K562 (cell line): Measurements from ENCODE around the gene RBL1. TPM values are rescaled to one million over a fixed set of nuclear protein-coding genes. Genes with fewer than 3 reads are reported as not detected.

Source experiments
- ATAC-seq: fragments of 200-7000 bp; cut with Tn5 transposase; 3 replicates; pipeline ENCODE4 v1.9.1; 2020; ENCODE audit warnings: moderate library complexity
- BruUV-seq: library from RNA; stranded (reverse); fragments of 400-500 nt; replicated peaks from 2 replicates; lab custom pipeline; 2021; lab: Mats Ljungman, UMichigan
- CTCF ChIA-PET: fragments of 300-600 bp; formaldehyde crosslinking; extraction: SDS; loops from one replicate; lab custom pipeline; 2021; ENCODE audit warnings: low intra/inter-chr PET ratio; lab: Yijun Ruan, JAX
- POLR2A ChIA-PET: fragments of 300-600, 350-650 bp; sonication (Branson Sonifier 250); formaldehyde crosslinking; extraction: SDS; loops from one replicate; lab custom pipeline; 2021; ENCODE audit warnings: antibody characterized with exemption, inconsistent platforms; lab: Yijun Ruan, JAX
- DNase-seq, 4 experiments: peaks; one replicate each; pipeline versions ENCODE4 v3.0.0 to v3.0.0-alpha.2; 2011 to 2018; ENCODE audit warnings: low spot score in 3 of 4, mixed read lengths in 3 of 4; ENCODE audit errors: extremely low read depth in 1 of 4
- FAIRE-seq: peaks from 2 replicates; lab custom pipeline; 2011; peaks lifted over from hg19 to GRCh38; lab: Jason Lieb, UNC
- H2AFZ ChIP-seq: 2 replicates; pipeline ENCODE4 v1.6.0; 2011; ENCODE audit warnings: low read depth, low read length, control low read depth, inconsistent platforms
- H3K27ac ChIP-seq: fragments of 200-600 bp; 3 replicates; pipeline ENCODE4 v1.8.0; 2011; ENCODE audit warnings: low read depth, mild to moderate bottlenecking, control low read depth, inconsistent platforms, low read length, moderate library complexity, mixed read lengths; ENCODE audit errors: extremely low read depth
- H3K27me3 ChIP-seq, 2 experiments: fragments of 300-600 bp in 1 of 2; 2 replicates in 1 of 2; 3 replicates in 1 of 2; pipeline versions ENCODE4 v1.6.0 to v1.8.0; 2011; ENCODE audit warnings: inconsistent platforms in 2 of 2, low read length in 2 of 2, mild to moderate bottlenecking in 1 of 2, mixed read lengths in 1 of 2, moderate library complexity in 1 of 2; ENCODE audit not compliant: control insufficient read depth in 2 of 2, insufficient read depth in 2 of 2
- H3K36me3 ChIP-seq: fragments of 300-600 bp; 3 replicates; pipeline ENCODE4 v1.8.0; 2011; ENCODE audit warnings: mild to moderate bottlenecking, low read length, inconsistent platforms; ENCODE audit not compliant: control insufficient read depth, insufficient read depth
- H3K4me1 ChIP-seq, 2 experiments: fragments of 200-600 bp in 1 of 2; replicated peaks in 1 of 2; 2 replicates in 1 of 2; 3 replicates in 1 of 2; pipeline versions ENCODE4 v1.5.1 to v1.8.0; 2011; ENCODE audit warnings: inconsistent platforms in 2 of 2, low read length in 2 of 2, mild to moderate bottlenecking in 1 of 2, mixed read lengths in 1 of 2, moderate library complexity in 1 of 2; ENCODE audit not compliant: control insufficient read depth in 2 of 2, insufficient read depth in 2 of 2
- H3K4me2 ChIP-seq: 2 replicates; pipeline ENCODE4 v1.6.1; 2011; ENCODE audit warnings: low read length, control low read depth, inconsistent platforms, mixed read lengths; ENCODE audit not compliant: insufficient read depth
- H3K4me3 ChIP-seq: fragments of 200-600 bp; sonication (generic), shearing (Covaris generic); 2 replicates; pipeline ENCODE4 v1.5.1; 2016; ENCODE audit warnings: control low read depth, inconsistent platforms
- H3K79me2 ChIP-seq: fragments of 200-600 bp; 3 replicates; pipeline ENCODE4 v1.8.0; 2011; ENCODE audit warnings: low read length, inconsistent platforms; ENCODE audit not compliant: control insufficient read depth, insufficient read depth
- H3K9ac ChIP-seq, 2 experiments: 2 replicates each; pipeline versions ENCODE4 v1.6.0 to v1.6.1; 2011; ENCODE audit warnings: low read depth in 2 of 2, low read length in 2 of 2, control low read depth in 1 of 2, inconsistent platforms in 1 of 2, mild to moderate bottlenecking in 1 of 2, mixed read lengths in 1 of 2; ENCODE audit not compliant: insufficient read depth in 1 of 2
- H3K9me1 ChIP-seq: one replicate; pipeline ENCODE4 v1.6.0; 2011; ENCODE audit warnings: inconsistent platforms, mild to moderate bottlenecking, low read length, moderate library complexity; ENCODE audit not compliant: control insufficient read depth, insufficient read depth
- H3K9me3 ChIP-seq: replicated peaks from 2 replicates; pipeline ENCODE4 v1.5.1; 2011; ENCODE audit warnings: low read depth, low read length, inconsistent platforms; ENCODE audit not compliant: control insufficient read depth, insufficient read depth
- H4K20me1 ChIP-seq: replicated peaks from 2 replicates; pipeline ENCODE4 v1.6.1; 2011; ENCODE audit warnings: low read length, inconsistent platforms, mixed read lengths; ENCODE audit not compliant: control insufficient read depth, insufficient read depth
- ARID1B ChIP-seq: fragments of 450-650 bp; IDR thresholded peaks from 2 replicates; pipeline ENCODE4 v1.6.1; 2016; ENCODE audit warnings: antibody characterized with exemption, mild to moderate bottlenecking, inconsistent platforms
- GABPB2 ChIP-seq: fragments of 250-450 bp; sonication (Bioruptor Pico); conservative IDR thresholded peaks from 2 replicates; pipeline ENCODE4 v1.5.1; 2021; ENCODE audit warnings: mild to moderate bottlenecking
- MEIS2 ChIP-seq: fragments of 450-650 bp; IDR thresholded peaks from 2 replicates; pipeline ENCODE4 v1.6.1; 2014; ENCODE audit warnings: mild to moderate bottlenecking; ENCODE audit not compliant: partially characterized antibody
- NCOR1 ChIP-seq: fragments of 450-650 bp; IDR thresholded peaks from 2 replicates; pipeline ENCODE4 v1.6.1; 2016; ENCODE audit warnings: mild to moderate bottlenecking, moderate library complexity
- NONO ChIP-seq, 2 experiments: fragments of 200-400 bp in 1 of 2; fragments of 450-650 bp in 1 of 2; formaldehyde crosslinking in 1 of 2; IDR thresholded peaks; 2 replicates each; pipeline ENCODE4 v1.6.1; 2017; ENCODE audit warnings: low read depth in 2 of 2, mild to moderate bottlenecking in 2 of 2, moderate library complexity in 2 of 2, low read length in 1 of 2
- PTTG1 ChIP-seq: fragments of 450-650 bp; IDR thresholded peaks from 2 replicates; pipeline ENCODE4 v1.6.1; 2016; ENCODE audit warnings: low read depth, mild to moderate bottlenecking, missing genetic modification characterization, missing compliant biosample characterization
- TAF15 ChIP-seq: fragments of 200-400 bp; formaldehyde crosslinking; IDR thresholded peaks from 2 replicates; pipeline ENCODE4 v1.6.1; 2017; ENCODE audit warnings: mild to moderate bottlenecking, low read depth, low read length, moderate library complexity
- ZEB2 ChIP-seq: fragments of 450-650 bp; IDR thresholded peaks from 2 replicates; pipeline ENCODE4 v1.6.1; 2016
- ZNF551 ChIP-seq: fragments of 250-450 bp; sonication (Bioruptor Pico); IDR thresholded peaks from 2 replicates; pipeline ENCODE4 v1.5.0; 2021; ENCODE audit warnings: mild to moderate bottlenecking, moderate library complexity
- ZNF561 ChIP-seq: fragments of 450-650 bp; formaldehyde crosslinking; conservative IDR thresholded peaks from 2 replicates; pipeline ENCODE4 v1.4.0; 2020; ENCODE audit warnings: mild to moderate bottlenecking, moderate library complexity
- WGBS: fragments of 100-300 bp; shearing (Covaris generic); methylation state at CpG from one replicate; pipeline ENCODE4 v1.1.6; 2016; ENCODE audit warnings: low coverage, mixed read lengths; ENCODE audit not compliant: insufficient coverage; ENCODE audit errors: missing lambda C conversion rate; 5-methylcytosine and 5-hydroxymethylcytosine counted together
- in situ Hi-C: fragments of 300-500 bp; cut with MboI; formaldehyde crosslinking; loops from 4 replicates; pipeline ENCODE4 v1.15.0; 2018; ENCODE audit warnings: inconsistent platforms, mixed read lengths
- intact Hi-C: fragments of 100-400 bp; cut with micrococcal nuclease; formaldehyde crosslinking; loops from 2 replicates; pipeline ENCODE4 v1.14.2; 2022
- polyA plus RNA-seq, 8 experiments: library from polyadenylated mRNA; depleted of rRNA in 4 of 8; stranded (reverse) in 5 of 8; unstranded in 3 of 8; fragments of >200 nt; fragmentation: Nextera tagmentation in 2 of 8; fragmentation: Illumina TruSeq in 1 of 8; extraction: Ambion mirVana in 2 of 8; extraction: Trizol in 1 of 8; gene quantifications; 2 replicates each; pipeline versions ENCODE4 v1.2.1 to v1.2.3, GENCODE V29; 2011 to 2014; ENCODE audit warnings: inconsistent platforms in 1 of 8, missing spikeins in 1 of 8
- total RNA-seq, 7 experiments: library from RNA; depleted of rRNA in 6 of 7; stranded (reverse); fragments of >200 nt in 6 of 7; fragmentation: Illumina TruSeq in 2 of 7; extraction: Trizol in 2 of 7; gene quantifications; 2 replicates each; pipeline versions ENCODE4 v1.2.1 to v1.2.3, GENCODE V29; 2011 to 2021; ENCODE audit warnings: low replicate concordance in 1 of 7
- TF ChIP-seq, protein P1 (sequence below): fragments of 250-450 bp; sonication (Bioruptor Pico); IDR thresholded peaks from 2 replicates; pipeline ENCODE4 v1.4.0; 2020; ENCODE audit warnings: mild to moderate bottlenecking, moderate library complexity, borderline replicate concordance
- TF ChIP-seq, protein P2 (sequence below), 2 experiments: fragments of 200-800 bp in 1 of 2; sonication (Bioruptor generic) in 1 of 2; sonication (generic) in 1 of 2; formaldehyde crosslinking in 1 of 2; IDR thresholded peaks in 1 of 2; conservative IDR thresholded peaks in 1 of 2; 2 replicates each; pipeline versions ENCODE4 v1.5.0 to v1.6.1; 2016 to 2020; ENCODE audit warnings: missing compliant biosample characterization in 1 of 2, missing genetic modification characterization in 1 of 2, missing genetic modification reagents in 1 of 2
- TF ChIP-seq, protein P3 (sequence below): fragments of 450-650 bp; formaldehyde crosslinking; conservative IDR thresholded peaks from 2 replicates; pipeline ENCODE4 v1.4.0; 2022; ENCODE audit warnings: mild to moderate bottlenecking, missing genetic modification characterization

RBL1 gene
- total and polyA plus RNA-seq, 9 of the 15 experiments (the other 6 are each of a cell fraction or from before 2014, with no cell fraction given): 4.0 to 25.9 (median 15.6) TPM

DNA sequence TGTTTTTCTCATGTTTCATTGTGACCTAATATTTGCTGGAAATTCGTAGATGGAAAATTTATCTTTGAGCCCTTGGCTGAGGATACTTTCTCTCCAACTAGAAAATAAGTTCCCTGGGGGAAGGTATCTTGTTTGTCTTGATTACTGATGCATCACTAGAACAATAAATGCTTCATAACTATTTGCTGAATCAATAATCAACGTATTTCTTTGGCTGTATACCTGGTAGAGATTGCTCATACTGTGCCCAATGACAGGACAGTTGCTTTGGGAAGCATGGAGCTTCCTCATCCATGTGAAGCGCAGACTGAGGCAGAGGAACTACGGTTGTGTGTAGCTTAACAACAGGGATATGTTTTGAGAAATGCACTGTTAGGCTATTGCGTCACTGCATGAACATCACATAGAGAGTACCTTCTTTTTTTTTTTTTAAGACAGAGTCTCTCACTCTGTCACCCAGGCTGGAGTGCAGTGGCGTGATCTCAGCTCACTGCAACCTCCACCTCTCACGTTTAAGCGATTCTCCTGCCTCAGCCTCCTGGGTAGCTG, 49.1 kb upstream of the RBL1 start (continued):
- TF ChIP-seq, protein P1, sequence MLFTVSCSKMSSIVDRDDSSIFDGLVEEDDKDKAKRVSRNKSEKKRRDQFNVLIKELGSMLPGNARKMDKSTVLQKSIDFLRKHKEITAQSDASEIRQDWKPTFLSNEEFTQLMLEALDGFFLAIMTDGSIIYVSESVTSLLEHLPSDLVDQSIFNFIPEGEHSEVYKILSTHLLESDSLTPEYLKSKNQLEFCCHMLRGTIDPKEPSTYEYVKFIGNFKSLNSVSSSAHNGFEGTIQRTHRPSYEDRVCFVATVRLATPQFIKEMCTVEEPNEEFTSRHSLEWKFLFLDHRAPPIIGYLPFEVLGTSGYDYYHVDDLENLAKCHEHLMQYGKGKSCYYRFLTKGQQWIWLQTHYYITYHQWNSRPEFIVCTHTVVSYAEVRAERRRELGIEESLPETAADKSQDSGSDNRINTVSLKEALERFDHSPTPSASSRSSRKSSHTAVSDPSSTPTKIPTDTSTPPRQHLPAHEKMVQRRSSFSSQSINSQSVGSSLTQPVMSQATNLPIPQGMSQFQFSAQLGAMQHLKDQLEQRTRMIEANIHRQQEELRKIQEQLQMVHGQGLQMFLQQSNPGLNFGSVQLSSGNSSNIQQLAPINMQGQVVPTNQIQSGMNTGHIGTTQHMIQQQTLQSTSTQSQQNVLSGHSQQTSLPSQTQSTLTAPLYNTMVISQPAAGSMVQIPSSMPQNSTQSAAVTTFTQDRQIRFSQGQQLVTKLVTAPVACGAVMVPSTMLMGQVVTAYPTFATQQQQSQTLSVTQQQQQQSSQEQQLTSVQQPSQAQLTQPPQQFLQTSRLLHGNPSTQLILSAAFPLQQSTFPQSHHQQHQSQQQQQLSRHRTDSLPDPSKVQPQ (CRISPR knock-in tag): no peak
- TF ChIP-seq, protein P2, sequence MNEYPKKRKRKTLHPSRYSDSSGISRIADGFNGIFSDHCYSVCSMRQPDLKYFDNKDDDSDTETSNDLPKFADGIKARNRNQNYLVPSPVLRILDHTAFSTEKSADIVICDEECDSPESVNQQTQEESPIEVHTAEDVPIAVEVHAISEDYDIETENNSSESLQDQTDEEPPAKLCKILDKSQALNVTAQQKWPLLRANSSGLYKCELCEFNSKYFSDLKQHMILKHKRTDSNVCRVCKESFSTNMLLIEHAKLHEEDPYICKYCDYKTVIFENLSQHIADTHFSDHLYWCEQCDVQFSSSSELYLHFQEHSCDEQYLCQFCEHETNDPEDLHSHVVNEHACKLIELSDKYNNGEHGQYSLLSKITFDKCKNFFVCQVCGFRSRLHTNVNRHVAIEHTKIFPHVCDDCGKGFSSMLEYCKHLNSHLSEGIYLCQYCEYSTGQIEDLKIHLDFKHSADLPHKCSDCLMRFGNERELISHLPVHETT (CRISPR knock-in tag; conservative IDR thresholded peaks at IDR 0.05 in 1 of 2, IDR thresholded peaks at IDR 0.05 in 1 of 2): no peak
- TF ChIP-seq ZEB2: no peak
- TF ChIP-seq ARID1B: no peak
- TF ChIP-seq MEIS2: no peak

DNA sequence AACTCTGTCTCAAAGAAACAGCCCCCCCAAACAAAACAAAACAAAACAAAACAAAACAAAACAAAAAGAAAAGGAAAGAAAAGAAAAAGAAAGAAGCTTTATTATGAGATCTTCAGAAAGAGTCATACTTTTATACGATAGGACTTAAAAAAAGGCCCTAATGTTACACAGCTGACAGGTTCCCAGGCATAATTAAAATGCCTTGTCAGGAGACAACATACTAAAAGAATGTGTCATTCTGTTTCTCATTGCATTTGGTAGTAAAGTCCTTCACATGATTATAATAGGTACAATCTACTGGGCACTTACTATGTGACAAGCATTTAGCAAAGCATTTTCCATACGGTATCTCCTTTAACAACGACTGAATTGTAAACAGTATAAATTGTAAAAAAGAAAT, 46.9 kb upstream of the RBL1 start:
- Histone ChIP-seq H4K20me1 (no peaks in the 10 kb centered on the region), H3K9me1 (no peaks in the 10 kb centered on the region), H3K27ac (no peak overlapping the region), H3K79me2 (no peaks in the 10 kb centered on the region), H3K27me3 (peaks cover 7 to 10% of the 10 kb centered on the region in 2 experiments; a peak in 3 of 5 replicates), H3K4me1 (no peaks in the 10 kb centered on the region), H2AFZ (no peak overlapping the region), H3K9ac (no peak overlapping the region), H3K4me2 (no peak overlapping the region), H3K4me3 (no peak overlapping the region), H3K9me3 (no peaks in the 10 kb centered on the region), H3K36me3 (no peaks in the 10 kb centered on the region)
- intact Hi-C loops: loop anchor here (5.0 kb wide), 1 partner anchor 45 kb away; no protein-coding TSS in a partner anchor
- no TSS peak for BruUV-seq
- FAIRE-seq: no peak
- CTCF ChIA-PET: no interaction called here
- POLR2A ChIA-PET: no interaction called here
- ATAC-seq: no peak
- in situ Hi-C loops: no loop called here
- no peak for DNase-seq
- WGBS: 44% methylated on average over 3 of the region's 3 CpGs
- TF ChIP-seq, protein P3, sequence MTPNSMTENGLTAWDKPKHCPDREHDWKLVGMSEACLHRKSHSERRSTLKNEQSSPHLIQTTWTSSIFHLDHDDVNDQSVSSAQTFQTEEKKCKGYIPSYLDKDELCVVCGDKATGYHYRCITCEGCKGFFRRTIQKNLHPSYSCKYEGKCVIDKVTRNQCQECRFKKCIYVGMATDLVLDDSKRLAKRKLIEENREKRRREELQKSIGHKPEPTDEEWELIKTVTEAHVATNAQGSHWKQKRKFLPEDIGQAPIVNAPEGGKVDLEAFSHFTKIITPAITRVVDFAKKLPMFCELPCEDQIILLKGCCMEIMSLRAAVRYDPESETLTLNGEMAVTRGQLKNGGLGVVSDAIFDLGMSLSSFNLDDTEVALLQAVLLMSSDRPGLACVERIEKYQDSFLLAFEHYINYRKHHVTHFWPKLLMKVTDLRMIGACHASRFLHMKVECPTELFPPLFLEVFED (CRISPR knock-in tag): no peak
- TF ChIP-seq NONO (IDR thresholded peaks at IDR 0.05; ENCODE audit: low read depth in 2 of 2, low read length in 1 of 2) (no peak), ZNF551 (CRISPR knock-in tag) (no peak), ZNF561 (no peak), NCOR1 (no peak), TAF15 (no peak), GABPB2 (no peak), PTTG1 (no peak)
